GM21723 (cell line): ENCODE data around the gene FAM83B.
"Not testable (repeated sequence)": the region's sequence is repeated elsewhere in the genome, so short reads cannot be mapped to it uniquely, and the experiment has no call there.

ENCODE experiments used
- ATAC-seq: cut with Tn5 transposase; IDR thresholded peaks from one replicate; pipeline ENCODE4 v1.9.1; 2021; ENCODE audit warnings: mild to moderate bottlenecking, moderate library complexity; ENCODE audit not compliant: unreplicated experiment

Gene FAM83B

DNA sequence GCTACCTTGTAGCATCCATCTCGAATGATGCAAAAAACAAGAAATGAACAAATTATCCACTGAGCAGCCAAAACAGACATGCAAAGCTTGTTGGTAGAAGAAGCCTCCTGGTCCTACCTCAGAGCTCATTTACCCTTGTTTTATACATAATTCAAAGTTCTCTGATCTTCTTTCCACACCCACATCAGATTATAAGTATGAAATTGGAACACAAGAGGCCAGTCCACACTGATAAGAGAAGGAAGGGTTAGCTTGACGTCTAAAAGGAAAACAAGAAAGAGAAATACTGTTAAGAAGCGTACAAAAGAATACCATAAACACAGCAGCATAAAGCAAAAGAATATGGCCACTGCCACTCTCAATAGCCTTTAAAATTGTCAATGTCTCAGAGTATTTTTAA lies 49.7 kb downstream of the FAM83B start:
- ATAC-seq, result no peak

DNA sequence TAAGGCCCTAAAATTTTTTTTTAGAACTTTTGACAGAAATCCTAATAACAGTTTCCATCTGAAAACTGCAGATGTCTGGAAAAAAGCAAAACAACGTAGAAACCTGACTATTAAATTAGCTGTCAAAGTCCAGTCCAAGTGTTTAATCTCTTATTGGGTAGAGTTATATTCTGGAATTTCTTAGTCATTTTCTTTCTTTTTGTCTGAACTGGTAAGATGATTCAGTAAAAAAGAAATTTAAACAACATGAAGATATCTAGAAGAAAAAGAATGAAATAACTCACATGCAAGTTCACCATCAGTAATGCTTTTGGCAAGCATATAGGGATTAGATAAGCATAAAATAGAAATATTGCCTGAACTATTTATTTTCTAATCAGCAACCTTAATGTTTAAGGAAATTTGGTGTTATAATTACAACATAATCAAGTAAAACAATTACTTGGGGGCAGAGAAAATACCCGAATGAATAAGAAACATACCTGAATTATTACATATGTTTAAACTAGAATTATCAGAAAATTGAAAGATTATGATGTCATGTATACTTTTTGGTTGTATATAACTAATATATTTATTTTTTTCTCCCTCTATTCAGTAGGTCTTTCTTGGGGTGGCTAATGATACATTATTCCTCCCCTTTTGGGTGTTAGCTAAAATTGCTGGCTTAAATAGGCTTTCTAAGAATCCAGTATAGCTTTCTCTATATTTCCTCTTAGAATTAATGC lies 51.1 kb downstream of the FAM83B start:
- ATAC-seq, result no peak

DNA sequence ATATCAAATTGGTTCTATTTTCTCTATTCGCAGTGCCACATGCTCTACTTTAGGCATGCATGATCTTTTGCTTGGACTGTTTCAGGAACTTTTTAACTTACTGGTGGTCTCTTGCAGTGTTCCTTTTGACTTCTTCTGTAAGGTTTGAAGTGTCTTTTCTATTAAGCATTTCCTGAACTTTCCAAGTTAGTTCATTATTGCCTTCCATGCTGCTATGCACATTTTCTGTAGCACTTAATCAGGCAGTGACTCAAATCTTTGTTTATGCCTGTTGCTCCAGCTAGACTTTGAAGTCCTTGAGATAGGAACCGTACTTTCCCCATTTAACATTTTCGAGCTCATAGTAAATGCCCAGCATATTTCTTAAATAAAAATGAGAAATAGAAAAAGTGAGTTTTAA lies 52.2 kb downstream of the FAM83B start:
- no peak for ATAC-seq

DNA sequence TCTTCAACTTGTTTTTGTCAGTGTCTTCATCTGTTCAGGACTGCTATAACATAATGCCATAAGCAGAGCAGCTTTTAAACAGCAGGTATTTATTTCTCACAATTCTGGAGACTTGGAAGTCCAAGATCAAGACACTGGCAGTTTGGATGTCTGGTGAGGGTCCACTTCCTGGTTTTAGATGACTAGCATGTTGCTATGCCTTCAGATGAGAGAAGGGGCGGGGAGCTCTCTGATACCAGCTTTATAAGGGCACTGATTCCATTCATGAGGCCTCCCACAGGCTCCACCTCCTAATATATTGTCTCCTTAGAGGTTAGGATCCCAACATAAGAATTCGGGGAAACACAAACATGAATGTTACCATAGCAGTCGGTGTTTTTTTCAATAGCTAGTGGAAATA lies 52.9 kb downstream of the FAM83B start:
- no peak for ATAC-seq

DNA sequence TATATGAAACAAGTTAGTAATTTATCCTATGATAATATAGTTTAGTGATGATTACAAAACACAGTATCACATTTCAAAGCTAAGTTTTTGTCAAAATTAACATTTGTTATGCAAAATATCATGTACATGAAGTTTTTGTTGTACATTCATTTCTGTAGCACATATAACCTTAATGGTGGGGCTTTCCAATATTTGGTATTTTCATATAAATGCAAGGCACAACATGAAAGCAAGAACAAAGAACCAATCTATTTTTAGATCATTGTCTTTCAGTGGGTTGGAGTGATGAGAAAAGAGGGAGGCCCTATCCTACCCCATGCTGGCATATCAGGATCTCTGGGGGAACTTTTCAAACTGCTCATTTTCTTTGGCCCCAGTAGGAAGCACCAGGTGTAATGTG lies 53.4 kb downstream of the FAM83B start:
- no peak for ATAC-seq

DNA sequence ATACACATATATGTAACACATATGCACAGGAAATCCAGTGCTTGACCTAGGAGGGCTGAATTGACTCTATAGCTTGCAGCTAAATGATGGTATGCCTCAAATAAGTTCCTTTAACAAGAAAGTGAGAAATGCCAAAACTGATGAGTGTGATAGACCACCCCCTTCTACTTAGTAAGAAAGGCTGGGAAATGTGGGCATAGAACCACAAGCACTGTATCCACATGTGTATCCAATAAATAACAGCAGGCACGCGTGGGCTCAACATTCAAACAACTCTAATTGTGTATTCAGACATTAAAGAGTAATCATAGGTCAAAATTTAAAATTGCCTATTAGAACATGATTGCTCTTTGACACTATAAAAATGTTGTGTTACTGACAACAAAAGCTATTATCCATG lies 54.1 kb downstream of the FAM83B start:
- no peak for ATAC-seq

DNA sequence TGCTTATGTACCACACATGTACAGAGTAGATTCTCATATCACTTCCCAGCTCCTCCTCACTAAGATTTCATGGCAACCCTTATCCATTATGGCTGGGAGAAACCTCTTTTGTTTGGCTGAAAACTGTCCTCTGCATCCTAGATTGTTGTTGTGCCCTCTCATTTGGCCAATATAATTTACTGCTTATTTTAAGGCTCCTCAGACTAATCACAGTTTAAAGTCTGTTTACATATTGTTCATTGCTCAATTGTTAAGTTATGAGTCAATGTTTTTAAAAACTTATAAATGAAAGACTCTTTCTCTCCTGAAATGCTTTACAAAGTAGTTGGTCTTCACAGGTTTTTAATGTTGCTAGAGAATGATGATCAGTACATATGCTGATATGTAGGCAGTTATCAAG lies 57.3 kb downstream of the FAM83B start:
- no peak for ATAC-seq

DNA sequence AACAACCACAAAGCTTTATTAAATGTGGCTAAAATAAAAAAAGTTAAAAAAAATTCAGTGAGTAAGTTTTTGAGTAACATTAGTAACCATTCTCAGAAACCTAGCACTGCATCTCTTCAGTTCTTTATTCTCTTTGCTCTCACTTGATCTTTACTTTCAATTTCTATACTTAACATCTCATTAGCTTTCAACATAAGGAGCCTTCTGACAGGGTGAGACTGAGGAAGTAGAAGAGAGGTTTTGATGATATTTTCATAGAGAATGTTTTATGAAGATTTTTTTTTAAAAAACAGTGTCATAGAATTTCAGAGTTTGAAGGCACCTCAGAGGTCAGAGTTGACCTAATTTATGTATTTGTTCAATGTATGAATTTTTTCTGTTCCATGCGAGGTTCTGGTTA lies 60.8 kb downstream of the FAM83B start:
- no peak for ATAC-seq

DNA sequence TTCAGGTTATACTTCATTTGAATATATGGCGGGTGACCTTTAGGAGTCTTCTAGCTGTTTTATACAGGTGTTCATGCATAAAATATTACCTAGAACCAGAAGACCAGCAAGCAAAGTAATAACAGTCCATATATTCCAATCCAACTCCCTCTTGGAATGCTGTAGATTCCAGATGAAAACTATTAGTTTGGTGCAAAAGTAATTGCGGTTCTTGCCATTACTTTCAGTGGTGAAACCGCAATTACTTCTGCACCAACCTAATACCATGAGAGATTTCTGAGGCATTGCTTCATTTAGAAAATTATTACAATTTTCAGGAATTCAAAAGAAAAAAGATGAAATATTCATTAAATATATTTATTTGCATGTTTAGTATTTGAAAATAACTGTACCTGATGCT lies 62.6 kb downstream of the FAM83B start:
- no peak for ATAC-seq

DNA sequence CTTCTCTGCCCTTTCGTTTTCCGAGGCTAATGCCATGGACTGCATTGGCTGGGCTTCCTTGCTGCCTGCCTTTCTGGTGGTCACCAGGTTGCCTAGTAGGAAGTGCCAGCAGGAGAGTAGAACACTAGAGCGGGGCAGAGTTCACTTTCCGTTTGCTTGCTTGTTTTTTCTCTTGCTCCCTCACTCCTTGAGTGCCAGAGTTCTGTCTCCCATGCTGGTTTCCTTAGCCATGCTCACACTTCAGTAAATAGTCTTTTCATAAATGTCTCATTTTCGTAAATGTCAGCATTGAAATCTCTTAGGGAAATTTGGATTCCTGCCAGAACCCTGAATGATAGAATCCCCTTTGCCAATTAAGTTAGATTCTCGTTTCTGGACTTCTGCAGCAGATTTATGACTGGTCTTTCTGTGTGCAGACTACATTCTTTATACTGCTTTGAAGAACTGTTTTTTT lies 63.9 kb downstream of the FAM83B start:
- no peak for ATAC-seq

DNA sequence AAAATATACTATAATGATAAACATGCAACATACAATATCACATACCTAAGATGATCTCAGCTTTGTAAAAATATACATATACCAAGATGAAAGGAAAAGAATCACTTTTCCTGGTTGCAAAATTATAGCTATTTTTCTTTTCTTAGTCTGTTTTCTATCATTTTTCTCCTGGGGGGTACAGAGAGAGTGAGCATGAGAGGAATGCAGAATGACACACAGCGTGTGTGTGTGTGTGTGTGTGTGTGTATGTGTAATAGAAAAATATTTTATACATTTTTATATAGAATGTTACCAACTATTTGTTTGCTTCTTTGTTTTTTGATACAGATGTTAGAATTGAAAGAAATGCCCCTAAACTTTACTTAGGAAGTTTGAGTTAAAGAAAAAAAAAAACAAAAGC lies 64.3 kb downstream of the FAM83B start:
- no peak for ATAC-seq

DNA sequence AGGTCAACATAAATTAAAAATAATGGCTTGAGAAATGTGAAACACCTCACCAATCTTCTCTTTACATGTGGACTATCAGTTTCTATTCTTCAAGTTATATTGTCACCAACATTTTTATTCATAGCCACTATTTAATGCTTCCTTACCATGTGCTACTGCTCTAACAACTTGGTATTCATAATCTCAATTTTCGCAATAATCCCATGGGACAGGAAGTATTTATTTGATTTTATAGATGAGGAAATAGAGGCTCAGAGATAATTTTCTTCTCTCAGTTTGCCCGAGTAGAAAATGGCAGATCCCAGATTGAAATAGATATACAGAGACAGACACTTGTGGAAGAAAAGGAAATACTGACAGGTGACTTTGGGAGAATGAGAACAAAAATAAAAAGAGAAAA lies 66.6 kb downstream of the FAM83B start:
- no peak for ATAC-seq

DNA sequence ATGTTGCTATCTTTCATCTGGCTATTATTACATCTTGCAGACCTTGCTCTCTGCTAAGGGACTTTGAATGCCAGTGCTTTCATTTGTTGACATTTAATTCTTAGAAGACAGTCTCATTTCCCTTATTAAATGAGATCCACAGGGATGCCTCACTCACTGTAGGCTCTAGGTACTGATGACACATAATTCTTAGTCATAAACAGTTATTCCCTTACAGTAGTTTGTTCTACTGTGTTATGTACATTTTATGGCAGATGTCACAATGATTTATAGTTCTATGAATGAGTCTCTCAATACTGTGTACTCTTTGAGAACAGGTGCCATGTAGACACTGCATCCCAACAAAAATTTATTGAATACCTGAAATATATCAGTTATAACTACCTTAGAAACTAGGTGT lies 70.3 kb downstream of the FAM83B start:
- no peak for ATAC-seq

DNA sequence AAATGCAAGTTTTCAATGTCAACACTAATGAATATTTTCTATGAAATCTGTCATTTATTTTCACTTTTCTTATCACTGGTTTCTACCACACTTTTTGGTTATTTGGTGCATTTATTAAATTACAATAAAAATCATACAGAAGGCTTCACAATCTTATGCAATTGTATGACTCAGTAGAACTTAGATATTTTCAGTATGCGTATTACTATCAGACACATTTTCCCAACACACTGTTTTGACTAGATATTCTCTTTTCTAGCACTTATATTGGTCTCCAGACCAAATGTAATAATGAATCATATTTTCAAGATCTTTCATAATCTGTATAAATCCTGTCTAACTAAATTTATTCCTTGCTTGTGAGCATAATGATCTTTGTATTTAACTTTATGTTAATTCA lies 74.1 kb downstream of the FAM83B start:
- no peak for ATAC-seq

DNA sequence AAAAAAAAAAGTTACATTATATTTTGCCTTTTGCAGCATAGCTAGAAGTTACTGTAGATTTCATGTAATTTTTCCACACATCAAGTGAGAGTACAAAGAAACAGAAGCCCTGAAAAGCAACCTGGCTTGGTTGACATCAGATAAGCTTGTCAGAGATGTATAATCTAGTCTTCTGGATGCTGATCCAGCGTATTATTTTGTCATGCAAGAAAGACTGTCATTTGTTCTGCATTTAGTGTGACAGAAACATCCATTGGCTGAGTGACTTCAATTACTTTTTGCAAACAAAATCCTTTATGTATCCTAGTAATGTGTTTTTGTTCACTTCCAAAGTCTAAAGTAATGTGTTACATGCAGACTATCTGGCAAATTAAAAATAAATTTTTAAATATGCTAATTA lies 75.3 kb downstream of the FAM83B start:
- ATAC-seq, result no peak

DNA sequence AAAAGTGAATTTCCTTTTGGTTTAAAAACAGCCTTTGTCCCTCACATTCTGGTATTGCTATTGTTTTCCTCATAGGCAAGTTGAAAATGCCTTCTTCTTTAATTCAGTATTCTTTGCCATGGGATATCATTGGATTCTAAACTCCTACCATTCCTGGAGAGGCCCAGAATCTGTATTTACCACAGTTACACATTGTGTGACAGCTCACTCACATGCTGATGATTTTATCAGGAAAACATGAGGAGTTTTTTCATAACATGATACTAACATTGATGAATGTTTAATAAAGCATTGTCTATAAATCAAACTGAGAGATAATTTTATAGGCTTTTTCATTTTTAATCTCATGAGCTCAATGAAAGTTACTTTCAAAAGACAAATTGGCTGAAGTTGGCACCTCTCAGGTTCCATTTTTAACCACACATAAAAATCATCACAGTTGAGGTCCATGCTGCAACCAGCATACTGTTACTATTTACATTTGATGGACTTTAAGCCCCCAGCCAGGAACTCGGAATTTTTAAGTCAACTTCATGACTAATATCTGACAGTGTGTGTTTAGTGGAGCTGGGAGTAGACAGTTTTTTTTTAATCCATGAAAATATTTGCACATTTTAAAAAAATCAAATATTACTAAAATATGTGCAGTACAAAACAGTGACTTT lies 82.8 kb downstream of the FAM83B start:
- ATAC-seq, result no peak

DNA sequence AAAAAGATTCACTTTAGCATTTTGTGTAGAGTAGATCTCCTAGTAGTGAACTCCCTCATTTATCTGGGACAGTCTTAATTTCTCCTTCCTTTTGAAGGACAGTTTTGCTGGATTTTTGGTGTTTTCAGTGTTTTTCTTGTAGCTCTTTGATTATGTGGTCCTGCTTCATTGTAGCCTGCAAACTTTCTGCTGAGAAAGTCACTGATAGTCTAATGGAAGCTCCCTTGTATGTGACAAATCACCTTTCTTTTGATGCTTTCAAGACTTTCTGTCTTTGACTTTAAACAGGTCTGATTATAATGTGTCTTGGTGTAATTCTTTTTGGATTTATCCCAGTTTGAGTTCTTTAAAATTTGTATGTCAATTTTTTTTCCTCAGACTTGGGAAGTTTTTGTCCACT lies 86.1 kb downstream of the FAM83B start:
- ATAC-seq, result no peak

DNA sequence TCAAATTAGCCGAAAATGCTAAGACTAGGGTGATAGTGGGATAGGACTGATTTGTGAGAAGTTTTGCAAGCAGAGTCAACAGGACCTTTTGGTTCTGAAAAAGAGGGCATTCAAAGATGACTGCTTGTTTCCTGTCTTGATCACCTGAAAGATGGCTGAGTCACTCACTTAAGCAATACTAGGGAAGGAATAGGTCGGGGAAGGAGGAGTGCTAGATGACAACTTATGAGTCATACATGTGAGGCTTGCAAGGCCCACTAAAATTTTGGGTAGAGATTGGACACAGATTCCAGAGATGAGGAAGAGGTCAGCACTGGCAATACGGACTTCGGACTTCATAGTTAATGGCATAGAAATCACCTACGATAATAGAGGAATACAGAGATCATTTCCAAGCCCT lies 89.2 kb downstream of the FAM83B start:
- ATAC-seq, result no peak

DNA sequence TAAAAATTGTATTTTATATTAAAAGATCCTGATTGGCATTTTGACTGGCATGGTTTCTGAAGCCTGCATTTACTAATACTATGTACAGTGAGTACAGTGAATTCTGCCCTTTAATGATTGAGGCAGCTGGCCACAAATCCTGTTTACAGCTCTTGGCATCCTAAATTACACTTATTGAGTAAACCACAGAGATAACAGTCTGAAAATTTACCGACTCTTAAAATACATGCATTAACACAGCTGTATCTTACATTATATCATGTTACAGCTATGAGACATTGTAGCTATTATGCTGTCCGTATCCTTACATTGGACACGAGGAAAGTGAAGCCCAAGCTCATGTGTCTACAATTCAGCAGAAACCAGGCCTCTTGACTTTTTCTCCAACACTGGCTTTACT lies 90.8 kb downstream of the FAM83B start:
- no peak for ATAC-seq

DNA sequence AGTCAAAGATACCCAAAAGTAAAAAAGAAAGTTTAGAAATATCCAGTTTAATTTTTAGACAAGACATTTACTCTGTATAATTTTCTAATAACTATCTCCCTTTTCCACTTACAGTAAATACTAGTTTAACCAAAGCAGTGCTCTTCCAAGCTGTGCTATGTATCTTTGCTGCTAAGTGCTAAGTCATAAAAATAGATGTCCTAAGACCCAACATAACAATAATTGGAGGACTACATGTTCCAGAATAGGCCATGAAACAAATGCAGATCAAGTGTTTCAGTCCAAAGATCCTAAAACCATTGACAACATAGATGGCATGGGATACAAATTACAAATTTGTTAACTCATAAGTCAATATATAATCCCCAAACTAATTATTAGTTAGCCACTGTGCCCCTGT lies 111.1 kb downstream of the FAM83B start:
- no peak for ATAC-seq

DNA sequence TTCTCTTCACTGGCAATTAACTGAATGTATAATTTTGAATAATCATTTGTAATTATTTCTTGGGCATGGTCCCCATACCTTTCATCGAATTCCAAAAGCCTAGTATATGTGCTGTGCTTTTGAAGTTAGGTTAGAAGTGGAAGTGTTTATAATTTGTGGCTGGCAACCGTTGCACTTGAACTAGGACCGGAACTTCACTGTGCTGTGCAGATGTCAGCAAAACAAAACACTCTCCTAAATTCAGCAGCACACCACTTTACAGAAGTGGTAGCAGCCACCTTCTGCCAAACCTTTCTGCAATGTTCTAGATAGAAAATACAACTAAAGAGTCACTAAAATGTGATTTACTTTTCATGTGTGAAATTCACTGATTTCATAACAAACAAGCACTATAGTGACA lies 111.9 kb downstream of the FAM83B start:
- ATAC-seq, result no peak

DNA sequence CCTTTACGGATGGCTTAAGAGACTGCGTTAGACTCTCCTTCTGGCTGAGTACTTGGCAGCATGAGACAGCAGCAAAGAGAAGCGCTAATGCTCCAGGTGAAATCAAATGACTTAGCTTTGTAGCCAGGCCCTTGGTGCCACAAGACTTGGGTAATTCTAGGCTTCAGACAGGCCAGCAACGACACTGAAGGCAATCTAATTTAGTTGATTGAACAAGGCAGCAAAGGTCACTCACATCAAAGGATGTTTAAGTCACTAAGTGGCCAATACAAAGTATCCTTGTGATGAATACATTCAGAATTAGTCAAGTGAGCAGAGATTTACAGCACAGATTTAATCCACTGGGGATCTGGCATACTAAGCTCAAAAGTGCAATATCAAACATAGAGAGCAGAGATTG lies 113.2 kb downstream of the FAM83B start:
- ATAC-seq, result no peak

DNA sequence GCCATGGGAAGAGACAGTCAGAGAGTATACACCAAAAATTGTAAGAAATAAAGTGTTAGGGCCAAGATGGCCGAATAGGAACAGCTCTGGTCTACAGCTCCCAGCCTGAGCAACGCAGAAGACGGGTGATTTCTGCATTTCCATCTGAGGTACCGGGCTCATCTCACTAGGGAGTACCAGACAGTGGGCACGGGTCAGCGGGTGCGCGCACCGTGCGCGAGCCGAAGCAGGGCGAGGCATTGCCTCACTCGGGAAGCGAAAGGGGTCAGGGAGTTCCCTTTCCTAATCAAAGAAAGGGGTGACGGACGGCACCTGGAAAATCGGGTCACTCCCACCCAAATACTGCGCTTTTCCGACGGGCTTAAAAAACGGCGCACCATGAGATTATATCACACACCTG lies 114.8 kb downstream of the FAM83B start:
- ATAC-seq, result not testable (repeated sequence)
